ENCODE data around the gene LAMTOR1. TPM values are rescaled to one million over a fixed set of nuclear protein-coding genes. Genes with fewer than 3 reads are reported as not detected.

LAMTOR1 gene
- total RNA-seq, 6 experiments from 2014 or later = 131 to 170 (median 145) TPM

- Mint-ChIP-seq H3K36me3 (ENCODE audit: low read depth) (peaks cover 17% of the 10 kb centered on the region), H3K27me3 (ENCODE audit: insufficient read depth) (peaks cover 4% of the 10 kb centered on the region), H3K4me3 (peak overlapping the region; percentile 89), H3K27ac (peak overlapping the region; percentile 97), H3K4me1 (ENCODE audit: low read depth) (peaks cover 54% of the 10 kb centered on the region), H3K9me3 (no peaks in the 10 kb centered on the region)
- no peak for TF ChIP-seq CTCF (IDR thresholded peaks at IDR 0.05)
- DNase-seq = no peak
Measured at GRCh38 chr11:72081184-72081644, 21.9 kb downstream of the LAMTOR1 start.

- H3K4me1 Mint-ChIP-seq (ENCODE audit: low read depth) = peaks cover 54% of the 10 kb centered on the region
Measured at GRCh38 chr11:72080326-72081183, 22.5 kb downstream of the LAMTOR1 start, which contains the start of the genes LRRC51 and NUMA1. Gene LRRC51 (plus strand): TSS chr11:72080850. CDS start chr11:72089084, 8,234 bp downstream. Gene NUMA1 (minus strand): TSS chr11:72080542. CDS start chr11:72035943, 44,599 bp downstream.

GRCh38 chr11:72079819-72080325, 23.2 kb downstream of the LAMTOR1 start:
- DNase-seq = no peak
- peaks cover 58% of the 10 kb centered on the region for H3K4me1 Mint-ChIP-seq (ENCODE audit: low read depth)
- peak overlapping the region; percentile 97 for H3K27ac Mint-ChIP-seq
- H3K36me3 Mint-ChIP-seq (ENCODE audit: low read depth) = peaks cover 19% of the 10 kb centered on the region; the same call in 1 of the 2 replicates
- peak overlapping the region; percentile 89 for H3K4me3 Mint-ChIP-seq
- no peak for TF ChIP-seq CTCF (IDR thresholded peaks at IDR 0.05)
- H3K27me3 Mint-ChIP-seq (ENCODE audit: insufficient read depth) = peaks cover 4% of the 10 kb centered on the region
- no peaks in the 10 kb centered on the region for H3K9me3 Mint-ChIP-seq

More at GRCh38 chr11:72080326-72081183, 22.5 kb downstream of the LAMTOR1 start, which contains the start of the genes LRRC51 and NUMA1:
- peak; percentile 100 for DNase-seq
- Mint-ChIP-seq H3K4me3 (peak within 1 kb of the TSS; percentile 89), H3K36me3 (ENCODE audit: low read depth) (peaks cover 18% of the 10 kb centered on the region), H3K27me3 (ENCODE audit: insufficient read depth) (peaks cover 4% of the 10 kb centered on the region), H3K9me3 (no peaks in the 10 kb centered on the region), H3K27ac (peak within 1 kb of the TSS; percentile 97)
- TF ChIP-seq CTCF (IDR thresholded peaks at IDR 0.05) = no peak

- peak overlapping the region; percentile 89 for H3K4me3 Mint-ChIP-seq
- no peak for TF ChIP-seq CTCF (IDR thresholded peaks at IDR 0.05)
Measured at GRCh38 chr11:72078477-72078876, 24.6 kb downstream of the LAMTOR1 start.

GRCh38 chr11:72075756-72076155, 27.3 kb downstream of the LAMTOR1 start:
- no peak for TF ChIP-seq CTCF (IDR thresholded peaks at IDR 0.05)
- DNase-seq = no peak
- H3K4me1 Mint-ChIP-seq (ENCODE audit: low read depth) = peaks cover 69% of the 10 kb centered on the region
- H3K9me3 Mint-ChIP-seq = no peaks in the 10 kb centered on the region
- H3K4me3 Mint-ChIP-seq = no peak overlapping the region
- peaks cover 24% of the 10 kb centered on the region; the same call in 1 of the 2 replicates for H3K36me3 Mint-ChIP-seq (ENCODE audit: low read depth)
- peak overlapping the region; percentile 61 for H3K27ac Mint-ChIP-seq
- peaks cover 2% of the 10 kb centered on the region for H3K27me3 Mint-ChIP-seq (ENCODE audit: insufficient read depth)

More at GRCh38 chr11:72078477-72078876, 24.6 kb downstream of the LAMTOR1 start:
- Mint-ChIP-seq H3K9me3 (no peaks in the 10 kb centered on the region), H3K27me3 (ENCODE audit: insufficient read depth) (peaks cover 2% of the 10 kb centered on the region), H3K27ac (peak overlapping the region; percentile 97), H3K4me1 (ENCODE audit: low read depth) (peaks cover 56% of the 10 kb centered on the region), H3K36me3 (ENCODE audit: low read depth) (peaks cover 20% of the 10 kb centered on the region; the same call in 1 of the 2 replicates)
- no peak for DNase-seq

All from HFFc6 (cell line).